K562 (cell line): ENCODE data around the gene MADD. TPM values are rescaled to one million over a fixed set of nuclear protein-coding genes. Genes with fewer than 3 reads are reported as not detected.
A peak's percentile ranks its signal among the peaks of the same experiment; 100 is the strongest.

Source experiments
- ATAC-seq: fragments of 200-7000 bp; cut with Tn5 transposase; 3 replicates; pipeline ENCODE4 v1.9.1; 2020; ENCODE audit warnings: moderate library complexity
- BruUV-seq: library from RNA; stranded (reverse); fragments of 400-500 nt; replicated peaks from 2 replicates; lab custom pipeline; 2021; lab: Mats Ljungman, UMichigan
- CTCF ChIA-PET: fragments of 300-600 bp; formaldehyde crosslinking; extraction: SDS; loops from one replicate; lab custom pipeline; 2021; ENCODE audit warnings: low intra/inter-chr PET ratio; lab: Yijun Ruan, JAX
- POLR2A ChIA-PET: fragments of 300-600, 350-650 bp; sonication (Branson Sonifier 250); formaldehyde crosslinking; extraction: SDS; loops from one replicate; lab custom pipeline; 2021; ENCODE audit warnings: antibody characterized with exemption, inconsistent platforms; lab: Yijun Ruan, JAX
- DNase-seq, 4 experiments: peaks; one replicate each; pipeline versions ENCODE4 v3.0.0 to v3.0.0-alpha.2; 2011 to 2018; ENCODE audit warnings: low spot score in 3 of 4, mixed read lengths in 3 of 4; ENCODE audit errors: extremely low read depth in 1 of 4
- FAIRE-seq: peaks from 2 replicates; lab custom pipeline; 2011; peaks lifted over from hg19 to GRCh38; lab: Jason Lieb, UNC
- H2AFZ ChIP-seq: 2 replicates; pipeline ENCODE4 v1.6.0; 2011; ENCODE audit warnings: low read depth, low read length, control low read depth, inconsistent platforms
- H3K27ac ChIP-seq: fragments of 200-600 bp; 3 replicates; pipeline ENCODE4 v1.8.0; 2011; ENCODE audit warnings: low read depth, mild to moderate bottlenecking, control low read depth, inconsistent platforms, low read length, moderate library complexity, mixed read lengths; ENCODE audit errors: extremely low read depth
- H3K27me3 ChIP-seq, 2 experiments: fragments of 300-600 bp in 1 of 2; 2 replicates in 1 of 2; 3 replicates in 1 of 2; pipeline versions ENCODE4 v1.6.0 to v1.8.0; 2011; ENCODE audit warnings: inconsistent platforms in 2 of 2, low read length in 2 of 2, mild to moderate bottlenecking in 1 of 2, mixed read lengths in 1 of 2, moderate library complexity in 1 of 2; ENCODE audit not compliant: control insufficient read depth in 2 of 2, insufficient read depth in 2 of 2
- H3K36me3 ChIP-seq: fragments of 300-600 bp; 3 replicates; pipeline ENCODE4 v1.8.0; 2011; ENCODE audit warnings: mild to moderate bottlenecking, low read length, inconsistent platforms; ENCODE audit not compliant: control insufficient read depth, insufficient read depth
- H3K4me1 ChIP-seq, 2 experiments: fragments of 200-600 bp in 1 of 2; replicated peaks in 1 of 2; 2 replicates in 1 of 2; 3 replicates in 1 of 2; pipeline versions ENCODE4 v1.5.1 to v1.8.0; 2011; ENCODE audit warnings: inconsistent platforms in 2 of 2, low read length in 2 of 2, mild to moderate bottlenecking in 1 of 2, mixed read lengths in 1 of 2, moderate library complexity in 1 of 2; ENCODE audit not compliant: control insufficient read depth in 2 of 2, insufficient read depth in 2 of 2
- H3K4me2 ChIP-seq: 2 replicates; pipeline ENCODE4 v1.6.1; 2011; ENCODE audit warnings: low read length, control low read depth, inconsistent platforms, mixed read lengths; ENCODE audit not compliant: insufficient read depth
- H3K4me3 ChIP-seq: fragments of 200-600 bp; sonication (generic), shearing (Covaris generic); 2 replicates; pipeline ENCODE4 v1.5.1; 2016; ENCODE audit warnings: control low read depth, inconsistent platforms
- H3K79me2 ChIP-seq: fragments of 200-600 bp; 3 replicates; pipeline ENCODE4 v1.8.0; 2011; ENCODE audit warnings: low read length, inconsistent platforms; ENCODE audit not compliant: control insufficient read depth, insufficient read depth
- H3K9ac ChIP-seq, 2 experiments: 2 replicates each; pipeline versions ENCODE4 v1.6.0 to v1.6.1; 2011; ENCODE audit warnings: low read depth in 2 of 2, low read length in 2 of 2, control low read depth in 1 of 2, inconsistent platforms in 1 of 2, mild to moderate bottlenecking in 1 of 2, mixed read lengths in 1 of 2; ENCODE audit not compliant: insufficient read depth in 1 of 2
- H3K9me1 ChIP-seq: one replicate; pipeline ENCODE4 v1.6.0; 2011; ENCODE audit warnings: inconsistent platforms, mild to moderate bottlenecking, low read length, moderate library complexity; ENCODE audit not compliant: control insufficient read depth, insufficient read depth
- H3K9me3 ChIP-seq: replicated peaks from 2 replicates; pipeline ENCODE4 v1.5.1; 2011; ENCODE audit warnings: low read depth, low read length, inconsistent platforms; ENCODE audit not compliant: control insufficient read depth, insufficient read depth
- H4K20me1 ChIP-seq: replicated peaks from 2 replicates; pipeline ENCODE4 v1.6.1; 2011; ENCODE audit warnings: low read length, inconsistent platforms, mixed read lengths; ENCODE audit not compliant: control insufficient read depth, insufficient read depth
- E2F6 ChIP-seq, 2 experiments: IDR thresholded peaks; 2 replicates each; pipeline ENCODE4 v1.6.1; 2011; ENCODE audit warnings: borderline replicate concordance in 1 of 2, control low read depth in 1 of 2, low read depth in 1 of 2, low read length in 1 of 2, mild to moderate bottlenecking in 1 of 2, mixed read lengths in 1 of 2, moderate library complexity in 1 of 2; ENCODE audit not compliant: insufficient read depth in 1 of 2, insufficient read length in 1 of 2, poor library complexity in 1 of 2, severe bottlenecking in 1 of 2; ENCODE audit errors: extremely low read depth in 1 of 2
- L3MBTL2 ChIP-seq: fragments of 450-650 bp; IDR thresholded peaks from 2 replicates; pipeline ENCODE4 v1.6.1; 2016; ENCODE audit warnings: mild to moderate bottlenecking, moderate library complexity
- NFIC ChIP-seq: fragments of 450-650 bp; IDR thresholded peaks from 2 replicates; pipeline ENCODE4 v1.6.1; 2017; ENCODE audit warnings: mild to moderate bottlenecking, inconsistent platforms
- WGBS: fragments of 100-300 bp; shearing (Covaris generic); methylation state at CpG from one replicate; pipeline ENCODE4 v1.1.6; 2016; ENCODE audit warnings: low coverage, mixed read lengths; ENCODE audit not compliant: insufficient coverage; ENCODE audit errors: missing lambda C conversion rate; 5-methylcytosine and 5-hydroxymethylcytosine counted together
- in situ Hi-C: fragments of 300-500 bp; cut with MboI; formaldehyde crosslinking; loops from 4 replicates; pipeline ENCODE4 v1.15.0; 2018; ENCODE audit warnings: inconsistent platforms, mixed read lengths
- intact Hi-C: fragments of 100-400 bp; cut with micrococcal nuclease; formaldehyde crosslinking; loops from 2 replicates; pipeline ENCODE4 v1.14.2; 2022
- polyA plus RNA-seq, 8 experiments: library from polyadenylated mRNA; depleted of rRNA in 4 of 8; stranded (reverse) in 5 of 8; unstranded in 3 of 8; fragments of >200 nt; fragmentation: Nextera tagmentation in 2 of 8; fragmentation: Illumina TruSeq in 1 of 8; extraction: Ambion mirVana in 2 of 8; extraction: Trizol in 1 of 8; gene quantifications; 2 replicates each; pipeline versions ENCODE4 v1.2.1 to v1.2.3, GENCODE V29; 2011 to 2014; ENCODE audit warnings: inconsistent platforms in 1 of 8, missing spikeins in 1 of 8
- total RNA-seq, 7 experiments: library from RNA; depleted of rRNA in 6 of 7; stranded (reverse); fragments of >200 nt in 6 of 7; fragmentation: Illumina TruSeq in 2 of 7; extraction: Trizol in 2 of 7; gene quantifications; 2 replicates each; pipeline versions ENCODE4 v1.2.1 to v1.2.3, GENCODE V29; 2011 to 2021; ENCODE audit warnings: low replicate concordance in 1 of 7

The MADD gene
- total and polyA plus RNA-seq, 9 of the 15 experiments (the other 6 are each of a cell fraction or from before 2014, with no cell fraction given), result 0.68 to 57.6 (median 33.6) TPM

GRCh38 chr11:47348131-47348802, 78.3 kb downstream of the MADD start:
- Histone ChIP-seq H3K27ac (no peak overlapping the region), H3K4me1 (peaks cover 0 to 40% of the 10 kb centered on the region in 2 experiments; a peak in 2 of 5 replicates), H3K36me3 (no peaks in the 10 kb centered on the region), H3K79me2 (no peaks in the 10 kb centered on the region), H2AFZ (no peak overlapping the region), H3K4me3 (no peak overlapping the region), H3K9ac (0 out of 4 replicates have a peak overlapping the region, but pooled peaks of 1 of the 2 experiments have one; percentile 50), H3K27me3 (peaks cover 10 to 31% of the 10 kb centered on the region in 2 experiments; a peak in 4 of 5 replicates), H3K9me3 (no peaks in the 10 kb centered on the region), H3K4me2 (no peak overlapping the region), H4K20me1 (peaks cover 3% of the 10 kb centered on the region; the same call in 1 of the 2 replicates), H3K9me1 (no peaks in the 10 kb centered on the region)
- DNase-seq, result no peak
- FAIRE-seq, result no peak
- intact Hi-C loops, result no loop called here
- in situ Hi-C loops, result loop anchor here (10.0 kb wide), 1 partner anchor 173 kb away; the partner anchor contains the start of gene ARFGAP2
- CTCF ChIA-PET, result interaction anchor here (1.2 kb wide), 1 partner anchor 91 kb away, joined by 5 read pairs; the partner anchor contains the start of gene NR1H3
- 37% methylated on average over 22 of the region's 24 CpGs for WGBS
- peak; percentile 21; the same call in 1 of the 2 replicates for TF ChIP-seq NFIC
- no peak for TF ChIP-seq L3MBTL2
- TF ChIP-seq E2F6 (IDR thresholded peaks at IDR 0.05; ENCODE audit: borderline replicate concordance in 1 of 2, extremely low read depth in 1 of 2, insufficient read depth in 1 of 2, insufficient read length in 1 of 2, low read depth in 1 of 2, low read length in 1 of 2, poor library complexity in 1 of 2, severe bottlenecking in 1 of 2), result peak in 1 of 2 experiments; percentile 25
- no peak for ATAC-seq
- POLR2A ChIA-PET, result no interaction called here
- BruUV-seq, result no TSS peak
